Activated effector memory CD4-positive, alpha-beta T cell treated with anti-CD3 and anti-CD28 coated beads, Interleukin-2, amount 50 U/mL, for 16 hours (primary cell): Measurements from ENCODE around the gene CD19.
A peak's percentile ranks its signal among the peaks of the same experiment; 100 is the strongest.

Experiments
- DNase-seq: peaks from one replicate; pipeline ENCODE4 v3.0.0-alpha.2; 2020

CD19 gene

DNA sequence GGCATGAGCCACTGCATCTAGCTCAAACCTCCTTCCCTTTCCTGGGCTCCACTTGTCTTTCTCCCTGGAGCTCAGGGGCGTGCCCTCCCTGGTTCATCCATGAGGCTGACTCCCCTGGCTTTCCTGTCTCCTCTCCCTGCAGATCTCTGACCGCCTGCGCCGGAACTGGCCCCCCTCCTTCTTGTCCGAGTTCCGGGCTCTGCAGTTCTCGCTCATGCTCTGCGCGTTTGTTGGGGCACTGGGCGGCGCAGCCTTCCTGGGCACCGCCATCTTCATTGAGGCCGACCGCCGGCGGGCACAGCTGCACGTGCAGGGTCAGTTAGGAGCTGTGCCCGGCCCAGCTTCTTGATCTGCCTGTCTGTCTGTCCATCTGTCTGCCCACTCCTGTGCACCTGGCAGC is 51.9 kb downstream of the CD19 start:
- DNase-seq: no peak

GRCh38 chr16:28984091-28984490 is 52.3 kb downstream of the CD19 start:
- DNase-seq: peak; percentile 67

GRCh38 chr16:28984619-28985135 is 52.9 kb downstream of the CD19 start, which contains the start of gene LAT:
Gene LAT (plus strand): TSS chr16:28985052. CDS start chr16:28985418, 366 bp downstream.
- peak; percentile 92 for DNase-seq

GRCh38 chr16:28985211-28986041 is 53.7 kb downstream of the CD19 start:
- DNase-seq: peak; percentile 71

- DNase-seq: no peak
Observed at GRCh38 chr16:28986046-28986445, 54.3 kb downstream of the CD19 start.

DNA sequence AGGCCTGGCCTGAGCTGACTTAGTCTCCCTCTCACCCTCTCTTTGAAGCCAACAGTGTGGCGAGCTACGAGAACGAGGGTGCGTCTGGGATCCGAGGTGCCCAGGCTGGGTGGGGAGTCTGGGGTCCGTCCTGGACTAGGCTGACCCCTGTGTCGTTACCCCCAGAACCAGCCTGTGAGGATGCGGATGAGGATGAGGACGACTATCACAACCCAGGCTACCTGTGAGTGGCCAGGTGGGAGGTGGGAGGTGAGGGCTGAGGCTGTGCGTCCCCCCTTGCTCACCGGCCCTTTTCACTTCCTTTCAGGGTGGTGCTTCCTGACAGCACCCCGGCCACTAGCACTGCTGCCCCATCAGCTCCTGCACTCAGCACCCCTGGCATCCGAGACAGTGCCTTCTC is 54.7 kb downstream of the CD19 start:
- DNase-seq: peak; percentile 72

GRCh38 chr16:28987170-28987853 is 55.5 kb downstream of the CD19 start:
- DNase-seq: no peak
